ENCODE data around the gene NNT.
"Not testable (repeated sequence)": the region's sequence is repeated elsewhere in the genome, so short reads cannot be mapped to it uniquely, and the experiment has no call there.

Gene NNT

DNA sequence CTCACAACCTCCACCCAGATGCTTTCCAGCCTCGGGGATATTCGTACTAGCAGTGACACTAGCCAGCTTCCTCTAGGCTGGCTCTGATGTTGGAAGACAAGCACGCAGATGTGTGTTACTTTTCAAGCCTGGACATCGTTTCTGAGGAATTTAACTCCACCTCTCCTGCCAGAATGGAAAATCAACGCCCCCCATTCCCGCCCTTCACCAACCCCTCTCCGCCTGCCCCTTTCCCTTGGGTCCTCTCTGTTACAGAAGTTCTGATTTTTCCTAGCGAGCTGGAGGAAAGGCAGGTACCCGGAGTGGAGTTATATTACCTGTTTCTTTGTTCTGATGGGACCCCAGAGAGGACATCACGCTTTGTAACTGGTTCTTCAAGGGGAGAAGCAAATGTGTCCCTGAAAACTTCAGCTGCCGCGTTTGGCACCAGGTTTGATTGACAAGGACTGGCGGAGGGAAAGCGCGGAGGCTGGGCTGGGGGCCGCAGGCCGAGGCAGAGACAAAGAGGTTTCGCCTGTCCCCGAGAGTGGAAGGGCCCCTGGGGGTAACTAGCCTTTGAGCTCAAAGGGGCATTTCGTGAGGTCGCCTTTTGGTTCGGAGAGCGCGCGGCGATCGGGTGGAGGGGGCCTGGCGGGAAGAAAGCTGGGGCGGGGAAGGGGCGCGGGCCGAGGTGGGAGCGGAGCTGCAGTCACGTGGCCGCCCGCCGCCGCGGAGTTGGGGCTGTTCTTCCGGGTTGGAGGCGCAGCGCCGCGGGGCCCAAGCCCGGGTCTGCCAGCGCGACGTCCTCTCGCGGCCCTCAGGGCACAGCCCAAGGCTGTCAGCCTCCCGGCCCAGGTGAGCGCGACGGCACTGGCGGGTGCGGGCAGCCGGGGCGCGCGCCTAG lies at the start of gene NNT:
TSS of gene NNT (plus strand) at position 720 of the 883 bp plus-strand sequence. CDS start 6,016 bp downstream, outside the sequence.
- DNase-seq: peak; percentile 60 to 71

GRCh38 chr5:43553381-43553780 lies 49.6 kb upstream of the NNT start:
- DNase-seq: no peak

- DNase-seq: no peak
Measured at GRCh38 chr5:43554497-43554896, 48.5 kb upstream of the NNT start.

DNA sequence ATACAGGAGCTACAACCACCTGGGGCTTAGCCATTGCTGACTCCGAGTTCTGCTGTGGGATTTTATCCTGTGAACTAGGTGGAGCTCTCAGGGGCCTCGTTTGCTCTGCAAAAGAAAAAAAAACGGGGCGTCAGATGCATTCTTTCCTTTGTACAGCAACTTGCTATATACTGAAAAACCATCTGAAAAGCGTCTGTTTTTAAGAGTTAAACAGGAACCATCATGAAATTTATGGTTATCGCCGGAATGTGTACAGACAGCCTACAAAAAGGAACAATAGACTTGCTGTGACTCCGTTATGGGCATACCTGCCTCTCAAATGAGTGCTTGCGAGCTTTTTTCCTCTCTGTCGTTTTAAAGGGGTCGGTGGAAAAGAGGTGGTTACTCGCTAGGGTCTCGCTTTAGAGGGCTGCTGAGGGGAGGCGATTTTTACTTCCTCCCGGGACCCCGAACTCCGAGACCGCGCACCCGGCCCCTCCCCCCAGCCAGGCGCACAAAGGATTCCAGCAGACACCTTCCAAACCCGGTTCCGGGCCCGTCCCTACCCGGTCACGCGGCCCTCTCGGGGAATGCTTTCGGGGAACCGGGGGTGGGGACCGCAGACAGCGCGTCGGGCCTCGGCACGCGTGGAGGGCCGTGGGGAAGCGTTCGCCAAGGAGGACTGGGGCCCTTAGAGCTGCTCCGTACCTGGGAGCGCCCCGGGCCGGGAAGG lies 46.9 kb upstream of the NNT start:
- DNase-seq: peak; percentile 5 to 39

- DNase-seq: not testable (repeated sequence)
Measured at GRCh38 chr5:43556607-43556856, 46.4 kb upstream of the NNT start.

DNA sequence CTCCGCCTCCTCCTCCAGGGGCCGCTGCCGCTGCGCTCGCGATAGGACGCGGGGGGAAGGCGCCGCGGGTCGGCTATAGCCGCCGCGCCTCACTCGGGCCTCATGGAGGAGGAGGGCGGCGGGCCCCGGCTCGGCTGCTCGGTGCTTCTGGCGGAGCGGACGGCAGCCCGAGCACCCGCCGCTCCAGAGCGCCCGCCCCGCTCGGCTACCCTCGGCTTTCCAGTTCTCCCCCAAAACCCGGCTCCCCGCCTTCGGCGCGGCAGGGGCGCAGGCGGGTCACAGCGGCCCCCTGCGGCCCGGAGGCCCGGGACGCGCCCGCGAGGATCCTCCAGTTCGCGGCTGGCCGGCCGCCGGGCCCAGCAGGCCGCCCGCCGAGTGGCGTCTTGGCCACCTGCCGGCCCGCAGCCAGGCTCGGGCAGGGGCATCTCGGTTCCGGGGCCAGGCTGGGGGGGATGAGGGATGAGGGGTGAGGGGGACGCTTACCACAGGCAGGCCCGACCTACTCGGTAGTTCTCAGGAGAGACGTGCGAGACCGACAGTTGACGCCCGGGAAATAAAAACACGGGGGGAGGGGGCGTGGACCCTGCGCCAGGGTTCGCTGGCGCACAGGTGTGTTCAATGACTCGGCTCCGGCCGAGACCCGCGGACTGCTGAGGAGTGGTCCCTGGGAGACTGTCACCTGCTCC lies 46.0 kb upstream of the NNT start, which contains the start of gene PAIP1:
TSS of gene PAIP1 (minus strand) at position 221 of the 686 bp plus-strand sequence. CDS start 231 bp downstream, outside the sequence.
- DNase-seq: peak; percentile 85 to 86

GRCh38 chr5:43560128-43560527 lies 42.9 kb upstream of the NNT start:
- no peak for DNase-seq

- DNase-seq: no peak
Measured at GRCh38 chr5:43561356-43561755, 41.6 kb upstream of the NNT start.

GRCh38 chr5:43563321-43563720 lies 39.7 kb upstream of the NNT start:
- no peak for DNase-seq

GRCh38 chr5:43564289-43564850 lies 38.6 kb upstream of the NNT start:
- no peak for DNase-seq

GRCh38 chr5:43565043-43565442 lies 37.9 kb upstream of the NNT start:
- DNase-seq: no peak

GRCh38 chr5:43567967-43568366 lies 35.0 kb upstream of the NNT start:
- no peak for DNase-seq

DNA sequence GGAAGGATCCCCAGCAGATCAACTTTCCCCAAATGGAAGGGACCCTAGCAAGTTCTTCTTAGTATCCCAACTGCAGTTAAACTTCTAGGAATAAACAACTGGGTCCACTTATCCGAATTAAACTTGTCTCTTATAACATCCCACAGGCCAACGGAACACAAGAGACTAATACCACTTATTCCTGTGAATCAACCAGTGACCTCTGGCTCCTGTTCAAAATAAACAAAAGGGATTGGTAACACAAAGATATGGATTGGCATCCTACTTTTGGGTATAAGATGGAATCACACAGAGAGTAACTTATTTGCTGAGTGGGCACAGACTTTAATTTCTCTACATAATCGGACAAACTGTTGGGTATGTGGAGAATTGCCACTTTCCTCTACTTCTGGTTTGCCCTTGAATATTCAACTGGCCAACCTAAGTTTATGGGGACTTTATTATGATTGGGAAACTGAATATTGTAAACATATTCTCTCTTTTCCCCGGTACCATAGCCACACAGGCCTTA lies 33.7 kb upstream of the NNT start:
- DNase-seq: no peak

GRCh38 chr5:43570450-43571158 lies 32.4 kb upstream of the NNT start:
- DNase-seq: no peak

- no peak for DNase-seq
Measured at GRCh38 chr5:43571237-43571636, 31.7 kb upstream of the NNT start.

- no peak for DNase-seq
Measured at GRCh38 chr5:43572357-43572756, 30.6 kb upstream of the NNT start.

- DNase-seq: no peak
Measured at GRCh38 chr5:43573058-43573457, 29.9 kb upstream of the NNT start.

DNA sequence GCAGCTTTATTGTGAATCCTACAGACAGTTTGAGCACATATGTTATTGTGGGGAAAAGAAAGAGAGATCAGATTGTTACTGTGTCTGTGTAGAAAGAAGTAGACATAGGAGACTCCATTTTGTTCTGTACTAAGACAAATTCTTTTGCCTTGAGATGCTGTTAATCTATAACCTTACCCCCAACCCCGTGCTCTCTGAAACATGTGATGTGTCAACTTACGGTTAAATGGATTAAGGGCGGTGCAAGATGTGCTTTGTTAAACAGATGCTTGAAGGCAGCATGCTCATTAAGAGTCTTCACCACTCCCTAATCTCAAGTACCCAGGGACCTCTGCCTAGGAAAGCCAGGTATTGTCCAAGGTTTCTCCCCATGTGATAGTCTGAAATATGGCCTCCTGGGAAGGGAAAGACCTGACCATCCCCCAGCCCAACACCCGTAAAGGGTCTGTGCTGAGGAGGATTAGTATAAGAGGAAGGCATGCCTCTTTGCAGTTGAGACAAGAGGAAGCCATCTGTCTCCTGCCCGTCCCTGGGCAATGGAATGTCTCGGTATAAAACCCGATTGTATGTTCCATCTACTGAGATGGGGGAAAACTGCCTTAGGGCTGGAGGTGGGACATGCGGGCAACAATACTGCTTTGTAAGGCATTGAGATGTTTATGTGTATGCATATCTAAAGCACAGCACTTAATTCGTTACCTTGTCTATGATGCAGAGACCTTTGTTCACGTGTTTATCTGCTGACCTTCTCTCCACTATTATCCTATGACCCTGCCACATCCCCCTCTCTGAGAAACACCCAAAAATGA lies 22.4 kb upstream of the NNT start:
- DNase-seq: not testable (repeated sequence)

DNA sequence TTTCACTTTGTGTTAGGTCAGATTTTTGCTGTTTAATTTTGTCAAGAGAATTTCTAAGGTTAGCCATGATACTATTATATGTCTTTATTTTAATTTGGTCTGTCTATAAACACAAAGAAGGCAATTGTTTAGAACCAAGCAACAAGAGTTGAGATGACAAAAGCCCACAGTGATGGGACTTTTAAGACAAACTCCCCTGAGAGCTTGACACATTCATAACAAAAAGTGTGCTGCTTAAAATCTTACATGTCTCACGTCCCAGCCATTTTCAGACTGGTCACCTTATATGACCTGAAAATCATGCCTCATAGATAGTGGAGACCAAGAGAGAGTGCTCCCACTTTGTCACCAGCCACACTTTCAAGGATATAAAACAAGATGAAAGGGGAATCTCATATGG lies 21.6 kb upstream of the NNT start:
- no peak for DNase-seq

GRCh38 chr5:43582082-43583005 lies 20.6 kb upstream of the NNT start:
- no peak for DNase-seq

Measured in hippocampal formation (tissue), 2 donors.